ENCODE measurements around the gene SUSD2.
"Not testable (repeated sequence)": the region's sequence is repeated elsewhere in the genome, so short reads cannot be mapped to it uniquely, and the experiment has no call there.

The SUSD2 gene

GRCh38 chr22:24180316-24181087, 785 bp upstream of the SUSD2 start:
- H3K9me3 ChIP-seq (ENCODE audit: control insufficient read depth in 2 of 2, low read length in 2 of 2): no peaks in the 10 kb centered on the region
- H3K9ac ChIP-seq (ENCODE audit: low read depth in 1 of 2, low read length in 2 of 2): no peak overlapping the region
- H3K4me1 ChIP-seq (ENCODE audit: control insufficient read depth in 2 of 2, insufficient read depth in 2 of 2, low read length in 2 of 2): peaks cover 6 to 7% of the 10 kb centered on the region in 2 donors
- no peaks in the 10 kb centered on the region for H3K27me3 ChIP-seq (ENCODE audit: control insufficient read depth in 2 of 2, insufficient read depth in 2 of 2, low read length in 2 of 2)
- H3K27ac ChIP-seq (ENCODE audit: low read depth in 2 of 2, low read length in 2 of 2): peak overlapping the region in 1 of 2 donors; percentile 29
- peaks cover 6 to 11% of the 10 kb centered on the region in 2 donors for H3K36me3 ChIP-seq (ENCODE audit: control insufficient read depth in 2 of 2, insufficient read depth in 2 of 2, low read length in 2 of 2)
- H3K4me3 ChIP-seq (ENCODE audit: low read length in 2 of 2): no peak overlapping the region

GRCh38 chr22:24181996-24182899, 961 bp downstream of the SUSD2 start:
- Histone ChIP-seq H3K4me1 (ENCODE audit: control insufficient read depth in 2 of 2, insufficient read depth in 2 of 2, low read length in 2 of 2) (peaks cover 6 to 7% of the 10 kb centered on the region in 2 donors), H3K9me3 (ENCODE audit: control insufficient read depth in 2 of 2, low read length in 2 of 2) (no peaks in the 10 kb centered on the region), H3K9ac (ENCODE audit: low read depth in 1 of 2, low read length in 2 of 2) (peak overlapping the region in 1 of 2 donors; percentile 44), H3K36me3 (ENCODE audit: control insufficient read depth in 2 of 2, insufficient read depth in 2 of 2, low read length in 2 of 2) (no peaks in the 10 kb centered on the region), H3K27me3 (ENCODE audit: control insufficient read depth in 2 of 2, insufficient read depth in 2 of 2, low read length in 2 of 2) (no peaks in the 10 kb centered on the region), H3K4me3 (ENCODE audit: low read length in 2 of 2) (no peak overlapping the region), H3K27ac (ENCODE audit: low read depth in 2 of 2, low read length in 2 of 2) (no peak overlapping the region)

GRCh38 chr22:24182900-24183246, 1.6 kb downstream of the SUSD2 start:
- H3K27ac ChIP-seq (ENCODE audit: low read depth in 2 of 2, low read length in 2 of 2); H3K4me1 ChIP-seq (ENCODE audit: control insufficient read depth in 2 of 2, insufficient read depth in 2 of 2, low read length in 2 of 2); H3K9ac ChIP-seq (ENCODE audit: low read depth in 1 of 2, low read length in 2 of 2); H3K9me3 ChIP-seq (ENCODE audit: control insufficient read depth in 2 of 2, low read length in 2 of 2); H3K27me3 ChIP-seq (ENCODE audit: control insufficient read depth in 2 of 2, insufficient read depth in 2 of 2, low read length in 2 of 2); H3K4me3 ChIP-seq (ENCODE audit: low read length in 2 of 2); H3K36me3 ChIP-seq (ENCODE audit: control insufficient read depth in 2 of 2, insufficient read depth in 2 of 2, low read length in 2 of 2): not testable (repeated sequence)

- Histone ChIP-seq H3K36me3 (ENCODE audit: control insufficient read depth in 2 of 2, insufficient read depth in 2 of 2, low read length in 2 of 2) (no peaks in the 10 kb centered on the region), H3K4me3 (ENCODE audit: low read length in 2 of 2) (no peak overlapping the region), H3K27ac (ENCODE audit: low read depth in 2 of 2, low read length in 2 of 2) (no peak overlapping the region), H3K9ac (ENCODE audit: low read depth in 1 of 2, low read length in 2 of 2) (no peak overlapping the region), H3K9me3 (ENCODE audit: control insufficient read depth in 2 of 2, low read length in 2 of 2) (no peaks in the 10 kb centered on the region), H3K27me3 (ENCODE audit: control insufficient read depth in 2 of 2, insufficient read depth in 2 of 2, low read length in 2 of 2) (no peaks in the 10 kb centered on the region), H3K4me1 (ENCODE audit: control insufficient read depth in 2 of 2, insufficient read depth in 2 of 2, low read length in 2 of 2) (peaks cover 6 to 7% of the 10 kb centered on the region in 2 donors)
Measured at GRCh38 chr22:24183321-24184031, 2.2 kb downstream of the SUSD2 start.

GRCh38 chr22:24184057-24184798, 2.9 kb downstream of the SUSD2 start:
- H3K4me3 ChIP-seq (ENCODE audit: low read length in 2 of 2): no peak overlapping the region
- no peak overlapping the region for H3K9ac ChIP-seq (ENCODE audit: low read depth in 1 of 2, low read length in 2 of 2)
- H3K27me3 ChIP-seq (ENCODE audit: control insufficient read depth in 2 of 2, insufficient read depth in 2 of 2, low read length in 2 of 2): no peaks in the 10 kb centered on the region
- no peaks in the 10 kb centered on the region for H3K9me3 ChIP-seq (ENCODE audit: control insufficient read depth in 2 of 2, low read length in 2 of 2)
- no peak overlapping the region for H3K27ac ChIP-seq (ENCODE audit: low read depth in 2 of 2, low read length in 2 of 2)
- no peaks in the 10 kb centered on the region for H3K36me3 ChIP-seq (ENCODE audit: control insufficient read depth in 2 of 2, insufficient read depth in 2 of 2, low read length in 2 of 2)
- H3K4me1 ChIP-seq (ENCODE audit: control insufficient read depth in 2 of 2, insufficient read depth in 2 of 2, low read length in 2 of 2): peaks cover 8 to 9% of the 10 kb centered on the region in 2 donors

- Histone ChIP-seq H3K27me3 (ENCODE audit: control insufficient read depth in 2 of 2, insufficient read depth in 2 of 2, low read length in 2 of 2) (no peaks in the 10 kb centered on the region), H3K9ac (ENCODE audit: low read depth in 1 of 2, low read length in 2 of 2) (no peak overlapping the region), H3K9me3 (ENCODE audit: control insufficient read depth in 2 of 2, low read length in 2 of 2) (no peaks in the 10 kb centered on the region), H3K36me3 (ENCODE audit: control insufficient read depth in 2 of 2, insufficient read depth in 2 of 2, low read length in 2 of 2) (no peaks in the 10 kb centered on the region), H3K27ac (ENCODE audit: low read depth in 2 of 2, low read length in 2 of 2) (no peak overlapping the region), H3K4me1 (ENCODE audit: control insufficient read depth in 2 of 2, insufficient read depth in 2 of 2, low read length in 2 of 2) (peaks cover 15 to 16% of the 10 kb centered on the region in 2 donors), H3K4me3 (ENCODE audit: low read length in 2 of 2) (no peak overlapping the region)
Measured at GRCh38 chr22:24185001-24185500, 3.8 kb downstream of the SUSD2 start.

GRCh38 chr22:24185501-24186351, 4.4 kb downstream of the SUSD2 start:
- no peaks in the 10 kb centered on the region for H3K9me3 ChIP-seq (ENCODE audit: control insufficient read depth in 2 of 2, low read length in 2 of 2)
- H3K4me1 ChIP-seq (ENCODE audit: control insufficient read depth in 2 of 2, insufficient read depth in 2 of 2, low read length in 2 of 2): peaks cover 15 to 16% of the 10 kb centered on the region in 2 donors
- H3K4me3 ChIP-seq (ENCODE audit: low read length in 2 of 2): no peak overlapping the region
- no peaks in the 10 kb centered on the region for H3K27me3 ChIP-seq (ENCODE audit: control insufficient read depth in 2 of 2, insufficient read depth in 2 of 2, low read length in 2 of 2)
- H3K9ac ChIP-seq (ENCODE audit: low read depth in 1 of 2, low read length in 2 of 2): no peak overlapping the region
- H3K36me3 ChIP-seq (ENCODE audit: control insufficient read depth in 2 of 2, insufficient read depth in 2 of 2, low read length in 2 of 2): no peaks in the 10 kb centered on the region
- no peak overlapping the region for H3K27ac ChIP-seq (ENCODE audit: low read depth in 2 of 2, low read length in 2 of 2)

GRCh38 chr22:24186352-24186740, 5.1 kb downstream of the SUSD2 start:
- H3K4me1 ChIP-seq (ENCODE audit: control insufficient read depth in 2 of 2, insufficient read depth in 2 of 2, low read length in 2 of 2): peaks cover 11 to 14% of the 10 kb centered on the region in 2 donors
- H3K27me3 ChIP-seq (ENCODE audit: control insufficient read depth in 2 of 2, insufficient read depth in 2 of 2, low read length in 2 of 2): no peaks in the 10 kb centered on the region
- no peak overlapping the region for H3K9ac ChIP-seq (ENCODE audit: low read depth in 1 of 2, low read length in 2 of 2)
- H3K4me3 ChIP-seq (ENCODE audit: low read length in 2 of 2): no peak overlapping the region
- H3K27ac ChIP-seq (ENCODE audit: low read depth in 2 of 2, low read length in 2 of 2): no peak overlapping the region
- H3K36me3 ChIP-seq (ENCODE audit: control insufficient read depth in 2 of 2, insufficient read depth in 2 of 2, low read length in 2 of 2): no peaks in the 10 kb centered on the region
- no peaks in the 10 kb centered on the region for H3K9me3 ChIP-seq (ENCODE audit: control insufficient read depth in 2 of 2, low read length in 2 of 2)

Data from mucosa of rectum (tissue), 2 donors.